GOT3 (cell line): ENCODE results near the gene ACOT2.
A peak's percentile ranks its signal among the peaks of the same experiment; 100 is the strongest.
"Not testable (repeated sequence)": the region's sequence is repeated elsewhere in the genome, so short reads cannot be mapped to it uniquely, and the experiment has no call there.

Source experiments
- DNase-seq: peaks from one replicate; lab custom pipeline; 2025; ENCODE audit warnings: mixed read lengths; lab: John Stamatoyannopoulos, UW

ACOT2 gene

DNA sequence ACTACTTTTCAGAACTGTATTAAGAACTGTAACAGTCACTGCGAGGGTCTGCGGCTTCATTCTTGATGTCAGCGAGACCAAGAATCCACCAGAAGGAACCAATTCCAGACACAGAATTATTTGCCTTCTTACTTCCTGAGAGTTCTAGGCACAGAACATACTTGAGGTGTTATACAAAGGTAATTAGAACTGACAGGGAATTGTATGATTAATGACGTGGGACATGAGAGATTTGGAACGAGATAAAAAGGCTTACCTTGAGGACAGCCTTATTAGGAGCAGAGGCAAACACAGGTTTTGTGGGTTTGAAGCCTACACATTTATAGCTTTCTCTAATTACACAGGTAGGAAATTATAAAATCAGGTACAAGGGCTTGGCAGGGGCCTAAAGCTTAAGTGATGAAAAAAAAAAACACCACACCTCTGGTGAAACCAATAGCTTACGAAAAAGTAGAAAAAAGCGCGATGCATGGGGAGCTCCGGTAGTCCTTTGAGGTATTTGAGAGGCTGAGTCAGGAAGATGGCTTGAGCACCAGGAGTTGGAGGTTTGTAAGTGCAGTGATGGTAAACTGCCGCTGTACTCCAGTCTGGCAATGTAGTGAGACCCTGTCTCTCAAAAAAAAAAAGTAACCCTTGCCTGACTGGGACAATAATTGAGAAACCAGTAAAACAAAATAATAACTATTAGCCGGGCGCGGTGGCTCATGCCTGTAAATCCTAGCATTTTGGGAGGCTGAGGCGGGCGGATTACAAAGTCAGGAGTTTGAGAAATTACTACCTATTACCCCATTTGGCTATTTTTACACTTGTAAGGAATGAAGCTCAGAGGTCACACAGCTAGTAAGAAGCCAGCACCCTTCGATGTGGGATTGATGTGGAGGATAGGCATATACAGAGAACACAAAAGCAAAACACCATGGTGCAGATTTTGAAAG, 795 bp upstream of the ACOT2 start:
- no peak for DNase-seq

- DNase-seq: not testable (repeated sequence)
Measured at GRCh38 chr14:73568886-73569184, 178 bp upstream of the ACOT2 start.

GRCh38 chr14:73570913-73571312, 1.9 kb downstream of the ACOT2 start:
- not testable (repeated sequence) for DNase-seq

- not testable (repeated sequence) for DNase-seq
Measured at GRCh38 chr14:73573034-73573433, 4.0 kb downstream of the ACOT2 start.

DNA sequence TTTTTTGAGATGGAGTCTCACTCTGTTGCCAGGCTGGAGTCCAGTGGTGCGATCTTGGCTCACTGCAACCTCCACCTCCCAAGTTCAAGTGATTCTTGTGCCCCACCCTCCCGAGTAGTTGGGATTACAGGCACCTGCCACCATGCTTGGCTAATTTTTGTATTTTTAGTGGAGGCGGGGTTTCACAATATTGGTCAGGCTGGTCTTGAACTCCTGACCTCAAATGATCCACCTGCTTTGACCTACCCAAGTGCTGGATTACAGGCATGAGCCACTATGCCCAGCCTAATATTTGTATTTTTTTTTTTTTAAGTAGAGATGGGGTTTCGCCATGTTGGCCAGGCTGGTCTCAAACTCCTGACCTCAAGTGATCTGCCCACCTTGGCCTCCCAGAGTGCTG, 4.7 kb downstream of the ACOT2 start:
- not testable (repeated sequence) for DNase-seq

DNA sequence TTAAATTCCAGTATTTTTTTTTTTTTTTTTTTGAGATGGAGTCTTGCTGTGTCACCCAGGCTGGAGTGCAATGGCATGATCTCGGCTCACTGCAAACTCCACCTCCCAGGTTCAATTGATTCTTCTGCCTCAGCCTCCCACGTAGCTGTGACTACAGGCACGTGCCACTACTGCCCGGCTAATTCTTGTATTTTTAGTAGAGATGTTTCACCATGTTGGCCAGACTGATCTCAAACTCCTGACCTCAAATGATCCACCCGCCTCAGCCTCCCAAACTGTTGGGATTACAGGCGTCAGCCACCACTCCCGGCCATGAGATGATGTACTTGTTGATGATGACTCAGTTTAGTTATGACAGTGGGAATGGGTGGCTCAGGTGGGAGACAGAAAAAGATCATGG, 5.2 kb downstream of the ACOT2 start:
- not testable (repeated sequence) for DNase-seq

- DNase-seq: no peak
Measured at GRCh38 chr14:73576391-73576790, 7.4 kb downstream of the ACOT2 start.

GRCh38 chr14:73577214-73577613, 8.2 kb downstream of the ACOT2 start:
- not testable (repeated sequence) for DNase-seq

DNA sequence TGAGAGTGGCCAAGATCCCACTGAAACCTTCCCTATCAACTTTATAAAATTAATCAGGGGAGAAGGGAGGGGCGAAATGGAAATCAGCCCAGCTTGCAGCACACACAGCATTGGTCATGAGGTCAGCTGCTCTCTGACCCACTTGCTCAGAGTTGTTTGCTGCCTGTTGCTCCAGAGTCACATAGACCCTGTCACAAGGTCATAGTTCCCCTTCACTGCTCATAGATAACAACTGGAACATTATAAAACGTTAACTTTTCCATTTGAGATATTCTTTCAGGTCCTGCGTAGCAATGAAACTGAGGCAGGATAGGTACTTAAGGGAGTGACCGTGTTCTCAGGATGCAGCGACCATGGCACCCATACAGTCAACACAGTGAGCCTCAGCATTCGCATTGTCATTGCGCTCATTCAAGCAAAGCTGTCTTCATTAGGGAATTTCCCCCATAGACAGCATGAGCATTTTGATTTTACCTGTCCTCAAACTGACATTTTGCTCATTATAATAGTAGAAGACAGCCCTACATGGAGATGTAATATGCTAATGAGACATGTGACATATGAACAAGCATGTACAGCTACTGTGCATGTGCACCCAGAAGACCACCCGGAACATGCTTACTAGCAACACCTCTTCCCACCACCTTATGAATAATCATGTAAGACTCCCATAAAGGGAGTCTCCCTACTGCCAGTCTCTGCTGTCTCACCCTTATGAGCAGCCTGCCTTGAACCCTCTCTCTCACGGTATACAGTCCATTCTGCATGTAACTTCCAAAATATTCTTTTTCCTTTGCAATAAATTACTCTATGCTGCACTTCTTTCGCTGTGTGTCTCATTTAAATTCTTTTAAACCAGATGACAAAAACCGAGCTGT, 13.3 kb downstream of the ACOT2 start:
- not testable (repeated sequence) for DNase-seq

DNA sequence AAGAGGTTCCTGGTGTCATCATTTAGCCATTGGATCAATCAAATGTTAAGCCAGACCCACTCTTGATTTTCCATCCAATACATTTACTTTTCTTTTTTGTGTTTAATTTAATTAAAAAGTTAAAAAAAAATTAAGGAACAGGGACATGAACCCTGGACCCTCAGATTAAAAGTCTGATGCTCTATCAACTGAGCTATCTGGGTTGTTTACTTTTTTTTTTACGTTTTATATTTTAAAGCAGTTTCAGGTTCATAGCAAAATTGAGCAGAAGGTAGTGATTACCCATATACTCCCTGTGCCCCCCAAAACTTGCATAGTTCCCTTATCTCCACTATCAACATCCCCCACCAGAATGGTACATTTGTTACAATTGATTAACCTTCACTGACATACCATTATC, 19.7 kb downstream of the ACOT2 start:
- no peak for DNase-seq

DNA sequence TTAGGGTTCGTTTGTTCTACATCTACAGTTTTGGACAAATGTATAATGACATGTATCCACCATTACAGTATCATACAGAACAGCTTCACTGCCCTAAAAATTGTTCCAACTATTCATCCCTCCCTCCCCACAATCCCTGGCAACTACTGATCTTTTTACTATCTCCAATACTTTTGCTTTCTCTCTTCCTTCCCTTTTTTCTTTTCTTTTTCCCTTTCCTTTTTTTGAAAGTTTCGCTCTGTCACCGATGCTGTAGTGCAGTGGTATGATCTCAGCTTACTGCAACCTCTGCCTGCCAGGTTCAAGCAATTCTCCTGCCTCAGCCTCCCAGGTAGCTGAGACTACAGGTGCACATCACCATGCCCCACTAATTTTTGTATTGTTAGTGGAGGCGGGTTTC, 20.1 kb downstream of the ACOT2 start:
- DNase-seq: no peak

GRCh38 chr14:73590673-73591004, 21.6 kb downstream of the ACOT2 start:
- DNase-seq: not testable (repeated sequence)

DNA sequence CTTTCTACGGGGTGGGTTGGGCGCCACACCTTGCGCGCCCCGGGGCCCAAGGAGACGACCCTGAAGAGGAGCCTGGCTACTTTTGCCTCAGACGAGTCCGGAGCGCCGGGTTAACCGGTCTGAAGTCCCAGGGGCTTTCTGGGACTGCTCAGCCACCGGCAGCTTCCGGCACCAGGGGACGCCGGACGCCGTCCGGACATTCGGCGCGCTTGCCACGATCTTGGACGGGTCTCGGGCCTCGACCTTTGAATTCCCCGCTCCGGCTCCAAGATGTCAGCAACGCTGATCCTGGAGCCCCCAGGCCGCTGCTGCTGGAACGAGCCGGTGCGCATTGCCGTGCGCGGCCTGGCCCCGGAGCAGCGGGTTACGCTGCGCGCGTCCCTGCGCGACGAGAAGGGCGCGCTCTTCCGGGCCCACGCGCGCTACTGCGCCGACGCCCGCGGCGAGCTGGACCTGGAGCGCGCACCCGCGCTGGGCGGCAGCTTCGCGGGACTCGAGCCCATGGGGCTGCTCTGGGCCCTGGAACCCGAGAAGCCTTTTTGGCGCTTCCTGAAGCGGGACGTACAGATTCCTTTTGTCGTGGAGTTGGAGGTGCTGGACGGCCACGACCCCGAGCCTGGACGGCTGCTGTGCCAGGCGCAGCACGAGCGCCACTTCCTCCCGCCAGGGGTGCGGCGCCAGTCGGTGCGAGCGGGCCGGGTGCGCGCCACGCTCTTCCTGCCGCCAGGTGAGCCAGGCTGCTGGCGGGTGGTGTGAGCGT, 22.9 kb downstream of the ACOT2 start, which contains the start of gene ACOT4:
TSS of gene ACOT4 (plus strand) at position 184 of the 760 bp plus-strand sequence. CDS start at position 271, 87 bp downstream.
- DNase-seq: no peak

DNA sequence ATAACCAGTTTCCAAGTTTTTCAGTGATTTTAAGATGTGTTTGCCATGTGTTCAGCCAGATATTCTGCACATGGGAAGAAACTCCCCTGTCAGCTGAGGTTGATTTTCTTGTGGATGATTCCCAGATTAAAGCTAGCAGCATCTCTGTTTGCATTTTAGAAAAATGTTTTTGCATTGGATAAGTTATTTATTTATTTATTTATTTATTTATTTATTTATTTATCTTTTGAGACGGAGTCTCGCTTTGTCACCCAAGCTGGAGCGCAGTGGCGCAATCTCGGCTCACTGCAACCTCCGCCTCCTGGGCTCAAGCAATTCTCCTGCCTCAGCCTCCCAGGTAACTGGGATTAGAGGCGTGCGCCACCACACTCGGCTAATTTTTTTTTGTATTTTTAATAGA, 25.5 kb downstream of the ACOT2 start:
- DNase-seq: no peak

DNA sequence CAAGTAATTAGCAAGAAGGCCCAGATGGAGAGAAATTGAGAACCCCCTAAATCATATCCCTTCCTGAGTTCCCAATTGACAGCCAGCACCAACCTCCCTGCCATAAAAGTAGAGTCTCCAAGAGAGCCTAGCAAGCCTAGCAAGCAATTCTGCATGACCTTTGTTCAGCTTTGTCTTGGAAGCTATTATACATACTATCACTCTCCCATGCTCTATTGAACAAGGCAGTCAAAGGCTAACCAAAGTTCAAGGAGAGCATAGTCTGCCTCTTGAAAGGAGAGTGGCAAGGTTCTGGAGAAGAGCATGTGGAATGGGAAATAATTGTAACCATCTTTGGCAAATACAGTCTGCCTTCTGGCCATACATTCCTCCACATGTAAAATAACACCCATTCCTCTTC, 30.5 kb downstream of the ACOT2 start:
- no peak for DNase-seq

DNA sequence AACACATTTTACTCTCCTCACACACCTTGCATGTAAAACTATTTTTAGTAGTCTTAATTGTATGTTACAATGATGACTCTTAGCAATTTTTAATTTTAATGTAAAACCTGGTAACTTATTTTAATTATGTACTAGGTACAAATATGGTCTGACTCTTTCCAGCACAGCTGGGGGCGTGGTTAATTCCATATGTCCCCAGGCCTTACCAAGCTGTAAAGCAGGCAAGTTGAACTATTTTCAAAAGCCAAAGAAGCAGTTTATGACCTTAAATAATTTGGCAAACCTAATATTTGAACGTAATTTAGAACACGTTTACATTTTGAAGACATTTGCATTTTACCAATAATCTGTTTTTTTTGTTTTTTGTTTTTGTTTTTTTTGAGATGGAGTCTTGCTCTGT, 34.0 kb downstream of the ACOT2 start:
- DNase-seq: no peak

DNA sequence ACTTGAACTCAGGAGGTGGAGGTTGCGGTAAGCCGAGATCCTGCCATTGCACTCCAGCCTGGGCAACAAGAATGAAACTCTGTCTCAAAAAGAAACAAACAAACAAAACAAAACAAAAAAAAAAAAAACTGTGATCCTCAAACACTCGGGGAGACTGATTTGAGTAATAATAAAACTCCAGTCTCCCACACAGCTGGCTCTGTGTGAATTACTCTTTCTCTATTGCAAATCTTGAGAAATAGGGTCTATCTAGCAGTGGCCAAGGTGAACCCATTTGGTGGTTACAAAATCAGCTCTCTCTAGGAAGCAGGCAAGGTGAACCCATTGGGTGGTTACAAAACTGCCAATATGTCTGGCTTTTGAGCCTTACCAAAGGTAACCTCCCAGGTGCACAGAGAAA, 37.3 kb downstream of the ACOT2 start:
- DNase-seq: no peak

GRCh38 chr14:73607241-73607640, 38.2 kb downstream of the ACOT2 start:
- DNase-seq: no peak

DNA sequence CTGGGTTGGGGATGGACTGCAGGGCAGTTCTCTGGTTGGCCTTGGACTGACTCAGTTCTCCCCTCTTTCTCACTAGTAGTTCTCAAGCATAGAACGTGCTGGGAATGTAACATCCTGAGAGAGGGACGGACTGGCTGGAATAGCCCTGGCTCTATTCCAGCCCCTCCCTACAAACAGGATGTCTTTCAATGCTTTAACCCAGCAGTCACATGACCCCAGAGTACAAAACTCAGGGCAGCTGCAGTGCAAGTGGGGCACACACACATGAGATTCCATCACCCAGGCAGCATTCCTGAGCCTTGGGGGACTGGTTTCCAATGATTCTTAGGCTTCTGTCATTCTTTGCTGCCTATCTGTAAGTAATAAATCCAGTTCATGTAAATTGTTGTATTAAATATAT, 41.7 kb downstream of the ACOT2 start:
- no peak for DNase-seq

- peak; percentile 18 for DNase-seq
Measured at GRCh38 chr14:73612339-73613045, 43.5 kb downstream of the ACOT2 start, which contains the start of gene ACOT6. ACOT6 (plus strand) TSS chr14:73612517; CDS start chr14:73612572, 55 bp downstream.

- no peak for DNase-seq
Measured at GRCh38 chr14:73613046-73613383, 44.0 kb downstream of the ACOT2 start.
